ENCODE measurements around the gene PLCB1.

The PLCB1 gene

GRCh38 chr20:8331740-8332412 is 199.8 kb downstream of the PLCB1 start:
- H3K4me3 ChIP-seq (ENCODE audit: low read length), result no peak overlapping the region
- no peak for TF ChIP-seq CTCF (IDR thresholded peaks at IDR 0.05; ENCODE audit: low read depth, low read length, poor library complexity, severe bottlenecking)
- TF ChIP-seq EZH2phosphoT487 (IDR thresholded peaks at IDR 0.05; ENCODE audit: borderline replicate concordance, low read length), result no peak
- H3K36me3 ChIP-seq (ENCODE audit: control insufficient read depth, low read length), result no peaks in the 10 kb centered on the region
- H4K20me1 ChIP-seq (ENCODE audit: control insufficient read depth, insufficient read depth, low read depth, low read length), result no peaks in the 10 kb centered on the region
- no peaks in the 10 kb centered on the region for H3K9me3 ChIP-seq (ENCODE audit: control insufficient read depth, insufficient read depth, low read length)
- no peak overlapping the region for H3K27ac ChIP-seq (ENCODE audit: low read depth, low read length)
- no peak overlapping the region for H3K4me2 ChIP-seq (ENCODE audit: low read length)
- no peaks in the 10 kb centered on the region for H3K9me2 ChIP-seq (replicated peaks; ENCODE audit: control insufficient read depth, low read length)
- no peaks in the 10 kb centered on the region for H3K4me1 ChIP-seq (ENCODE audit: control insufficient read depth, low read length)
- H3K27me3 ChIP-seq (ENCODE audit: control insufficient read depth, low read length), result no peaks in the 10 kb centered on the region
- H3K79me2 ChIP-seq (ENCODE audit: control insufficient read depth, low read length), result no peaks in the 10 kb centered on the region
- no peaks in the 10 kb centered on the region for H3F3A ChIP-seq (ENCODE audit: control insufficient read depth, insufficient read depth)

- Histone ChIP-seq H3K27ac (ENCODE audit: low read depth, low read length) (no peak overlapping the region), H3K27me3 (ENCODE audit: control insufficient read depth, low read length) (no peaks in the 10 kb centered on the region), H3K4me3 (ENCODE audit: low read length) (no peak overlapping the region), H3K4me1 (ENCODE audit: control insufficient read depth, low read length) (no peaks in the 10 kb centered on the region), H3F3A (ENCODE audit: control insufficient read depth, insufficient read depth) (no peaks in the 10 kb centered on the region), H3K4me2 (ENCODE audit: low read length) (no peak overlapping the region), H3K36me3 (ENCODE audit: control insufficient read depth, low read length) (no peaks in the 10 kb centered on the region), H3K79me2 (ENCODE audit: control insufficient read depth, low read length) (no peaks in the 10 kb centered on the region), H4K20me1 (ENCODE audit: control insufficient read depth, insufficient read depth, low read depth, low read length) (no peaks in the 10 kb centered on the region), H3K9me2 (replicated peaks; ENCODE audit: control insufficient read depth, low read length) (no peaks in the 10 kb centered on the region), H3K9me3 (ENCODE audit: control insufficient read depth, insufficient read depth, low read length) (no peaks in the 10 kb centered on the region)
- TF ChIP-seq CTCF (IDR thresholded peaks at IDR 0.05; ENCODE audit: low read depth, low read length, poor library complexity, severe bottlenecking) (no peak), EZH2phosphoT487 (IDR thresholded peaks at IDR 0.05; ENCODE audit: borderline replicate concordance, low read length) (no peak)
Observed at GRCh38 chr20:8334641-8335040, 202.6 kb downstream of the PLCB1 start.

- H3K27me3 ChIP-seq (ENCODE audit: control insufficient read depth, low read length), result no peaks in the 10 kb centered on the region
- H3K9me3 ChIP-seq (ENCODE audit: control insufficient read depth, insufficient read depth, low read length), result no peaks in the 10 kb centered on the region
- no peak overlapping the region for H3K27ac ChIP-seq (ENCODE audit: low read depth, low read length)
- H3K4me3 ChIP-seq (ENCODE audit: low read length), result no peak overlapping the region
- no peaks in the 10 kb centered on the region for H4K20me1 ChIP-seq (ENCODE audit: control insufficient read depth, insufficient read depth, low read depth, low read length)
- H3F3A ChIP-seq (ENCODE audit: control insufficient read depth, insufficient read depth), result no peaks in the 10 kb centered on the region
- TF ChIP-seq EZH2phosphoT487 (IDR thresholded peaks at IDR 0.05; ENCODE audit: borderline replicate concordance, low read length), result no peak
- no peak for TF ChIP-seq CTCF (IDR thresholded peaks at IDR 0.05; ENCODE audit: low read depth, low read length, poor library complexity, severe bottlenecking)
- no peaks in the 10 kb centered on the region for H3K9me2 ChIP-seq (replicated peaks; ENCODE audit: control insufficient read depth, low read length)
- H3K79me2 ChIP-seq (ENCODE audit: control insufficient read depth, low read length), result no peaks in the 10 kb centered on the region
- H3K4me2 ChIP-seq (ENCODE audit: low read length), result no peak overlapping the region
- H3K36me3 ChIP-seq (ENCODE audit: control insufficient read depth, low read length), result no peaks in the 10 kb centered on the region
- no peaks in the 10 kb centered on the region for H3K4me1 ChIP-seq (ENCODE audit: control insufficient read depth, low read length)
Observed at GRCh38 chr20:8335059-8335458, 203.0 kb downstream of the PLCB1 start.
